ENCODE results near the gene APEX1. TPM values are rescaled to one million over a fixed set of nuclear protein-coding genes. Genes with fewer than 3 reads are reported as not detected.

Gene APEX1
- total and polyA plus RNA-seq, 2 of the 8 experiments (the other 6 are each of a cell fraction or from before 2014, with no cell fraction given): 384 to 700 TPM

- H4K91ac ChIP-seq (replicated peaks; ENCODE audit: insufficient read length, low read length): peak within 1 kb of the TSS; percentile 86
- POLR2A ChIA-PET (ENCODE audit: partially characterized antibody): interaction anchor here (0.6 to 6.7 kb wide), 53 partner anchors 7 to 685 kb away, joined by 3 to 88 read pairs (median 4); partner anchors contain the start of genes APEX1, CCNB1IP1, KLHL33 and OSGEP
- H3K56ac ChIP-seq (replicated peaks; ENCODE audit: insufficient read length, low read depth, low read length): peak within 1 kb of the TSS; percentile 56
- CTCF ChIA-PET (ENCODE audit: partially characterized antibody): interaction anchor here (1.2 to 1.7 kb wide), 3 partner anchors 54 to 144 kb away, joined by 3 to 10 read pairs (median 4); no protein-coding TSS in a partner anchor
- H3K4ac ChIP-seq (replicated peaks; ENCODE audit: insufficient read length, low read depth, low read length): peak within 1 kb of the TSS; percentile 97
- peak within 1 kb of the TSS; percentile 86 for H2BK5ac ChIP-seq (ENCODE audit: low read depth, low read length)
- no peaks in the 10 kb centered on the region for H3K9me3 ChIP-seq (ENCODE audit: insufficient read depth in 2 of 2, low read depth in 1 of 2, low read length in 1 of 2)
- H3K23me2 ChIP-seq (ENCODE audit: low read depth, low read length): peaks cover 10% of the 10 kb centered on the region
- peaks cover 12% of the 10 kb centered on the region; the same call in 1 of the 2 replicates for H3K79me1 ChIP-seq (ENCODE audit: low read depth, low read length)
- H2BK20ac ChIP-seq (ENCODE audit: low read length): no peak within 1 kb of the TSS; the same call in 1 of the 2 replicates
- H2BK15ac ChIP-seq (ENCODE audit: low read length): 0 out of 2 replicates have a peak within 1 kb of the TSS, but pooled peaks have one; percentile 76
- DNase-seq (ENCODE audit: low read depth in 1 of 2, low spot score in 2 of 2): peak; percentile 78 to 96
- peak within 1 kb of the TSS; percentile 96; the same call in 1 of the 2 replicates for H4K8ac ChIP-seq (ENCODE audit: extremely low read depth, insufficient read depth, low read length)
- peak within 1 kb of the TSS; percentile 52 for H2AFZ ChIP-seq (ENCODE audit: low read length)
- H3K14ac ChIP-seq (ENCODE audit: insufficient read length): peak within 1 kb of the TSS; percentile 24
- peak within 1 kb of the TSS; percentile 78 to 95 (median 92) for H3K9ac ChIP-seq (replicated peaks in 1 of 4; ENCODE audit: extremely low read depth in 1 of 4, low read depth in 3 of 4, low read length in 3 of 4)
- peak within 1 kb of the TSS; percentile 59 for H2BK120ac ChIP-seq (replicated peaks; ENCODE audit: low read depth, low read length)
- H3K27me3 ChIP-seq (replicated peaks in 1 of 4; ENCODE audit: control insufficient read depth in 3 of 4, extremely low read depth in 1 of 4, insufficient read depth in 3 of 4, low read length in 3 of 4): no peaks in the 10 kb centered on the region; a peak in 1 of 7 replicates
- peak within 1 kb of the TSS; percentile 92 to 100 for H3K4me2 ChIP-seq (ENCODE audit: insufficient read depth in 1 of 2, low read depth in 2 of 2, low read length in 2 of 2)
- H3K79me2 ChIP-seq (ENCODE audit: control insufficient read depth in 1 of 2, insufficient read depth in 2 of 2, low read length in 2 of 2): peaks cover 14 to 36% of the 10 kb centered on the region in 2 experiments; a peak in 3 of 4 replicates
- H2BK12ac ChIP-seq (ENCODE audit: low read depth, low read length): peak within 1 kb of the TSS; percentile 93
- H4K5ac ChIP-seq (ENCODE audit: insufficient read length, low read depth, low read length): peak within 1 kb of the TSS; percentile 86
- H3K27ac ChIP-seq (ENCODE audit: low read depth, low read length): peak within 1 kb of the TSS; percentile 63
- WGBS, 2 experiments (ENCODE audit: extremely low coverage in 1 of 2, insufficient coverage in 1 of 2, insufficient read length in 1 of 2, insufficient replicate concordance in 2 of 2, low coverage in 1 of 2, low lambda C conversion rate in 2 of 2, missing lambda C conversion rate in 1 of 2): 1% methylated on average over 40 of the region's 40 CpGs; no CpG with 5 or more reads in 1 of the 2 experiments
- peaks cover 8 to 20% (median 18%) of the 10 kb centered on the region in 4 experiments; a peak in 7 of 8 replicates for H3K36me3 ChIP-seq (ENCODE audit: control insufficient read depth in 2 of 4, insufficient read depth in 4 of 4, low read length in 3 of 4)
- H3K4me1 ChIP-seq (replicated peaks in 1 of 4; ENCODE audit: control insufficient read depth in 3 of 4, insufficient read depth in 4 of 4, low read length in 3 of 4): peaks cover 0 to 5% (median 2%) of the 10 kb centered on the region in 4 experiments; a peak in 3 of 7 replicates
- peak; percentile 52 for FAIRE-seq
- H3K4me3 ChIP-seq (ENCODE audit: extremely low read depth in 1 of 4, insufficient read depth in 2 of 4, low read depth in 3 of 4, low read length in 4 of 4): peak within 1 kb of the TSS; percentile 85 to 97 (median 90)
- peak within 1 kb of the TSS; percentile 85 for H3K18ac ChIP-seq (ENCODE audit: extremely low read depth, low read length)
- no peak within 1 kb of the TSS; the same call in 1 of the 2 replicates for H2AK5ac ChIP-seq (ENCODE audit: low read depth, low read length)
- no peak within 1 kb of the TSS for H3K23ac ChIP-seq (ENCODE audit: insufficient read length)
- peaks cover 4 to 8% of the 10 kb centered on the region in 2 experiments for H4K20me1 ChIP-seq (replicated peaks in 1 of 2; ENCODE audit: control insufficient read depth in 1 of 2, insufficient read depth in 2 of 2, low read length in 2 of 2)
- peak; percentile 78 for TF ChIP-seq SAP30 (IDR thresholded peaks at IDR 0.05; ENCODE audit: insufficient read depth, insufficient replicate concordance, low read length)
- TF ChIP-seq CHD1 (IDR thresholded peaks at IDR 0.05; ENCODE audit: low read depth, low read length): no peak
- TF ChIP-seq TAF1 (IDR thresholded peaks at IDR 0.05; ENCODE audit: low read depth, low read length): peak; percentile 99
- no peak for TF ChIP-seq RNF2 (IDR thresholded peaks at IDR 0.05; ENCODE audit: borderline replicate concordance, low read depth, low read length, missing control alignments, poor library complexity, severe bottlenecking)
- TF ChIP-seq SP1 (IDR thresholded peaks at IDR 0.05; ENCODE audit: low read depth, low read length): peak; percentile 70
- TF ChIP-seq EP300 (IDR thresholded peaks at IDR 0.05; ENCODE audit: borderline replicate concordance in 1 of 2, low read depth in 2 of 2, low read length in 2 of 2): no peak
- TF ChIP-seq TAF7 (optimal IDR thresholded peaks at IDR 0.05; ENCODE audit: borderline replicate concordance, low read depth, low read length): peak; percentile 94
- TF ChIP-seq NRF1 (IDR thresholded peaks at IDR 0.05; ENCODE audit: low read depth, low read length): no peak
- no peak for TF ChIP-seq ATF3 (IDR thresholded peaks at IDR 0.05; ENCODE audit: insufficient read depth, low read depth, low read length)
- no peak for TF ChIP-seq KDM5A (IDR thresholded peaks at IDR 0.05; ENCODE audit: low read length)
Measured at GRCh38 chr14:20469242-20469889, 14.3 kb downstream of the APEX1 start, which contains the start of gene PNP. Gene PNP (plus strand): TSS chr14:20469406. CDS start chr14:20469525, 119 bp downstream.
